ENCODE measurements around the gene SPINT1. TPM values are rescaled to one million over a fixed set of nuclear protein-coding genes. Genes with fewer than 3 reads are reported as not detected.

SPINT1 gene

DNA sequence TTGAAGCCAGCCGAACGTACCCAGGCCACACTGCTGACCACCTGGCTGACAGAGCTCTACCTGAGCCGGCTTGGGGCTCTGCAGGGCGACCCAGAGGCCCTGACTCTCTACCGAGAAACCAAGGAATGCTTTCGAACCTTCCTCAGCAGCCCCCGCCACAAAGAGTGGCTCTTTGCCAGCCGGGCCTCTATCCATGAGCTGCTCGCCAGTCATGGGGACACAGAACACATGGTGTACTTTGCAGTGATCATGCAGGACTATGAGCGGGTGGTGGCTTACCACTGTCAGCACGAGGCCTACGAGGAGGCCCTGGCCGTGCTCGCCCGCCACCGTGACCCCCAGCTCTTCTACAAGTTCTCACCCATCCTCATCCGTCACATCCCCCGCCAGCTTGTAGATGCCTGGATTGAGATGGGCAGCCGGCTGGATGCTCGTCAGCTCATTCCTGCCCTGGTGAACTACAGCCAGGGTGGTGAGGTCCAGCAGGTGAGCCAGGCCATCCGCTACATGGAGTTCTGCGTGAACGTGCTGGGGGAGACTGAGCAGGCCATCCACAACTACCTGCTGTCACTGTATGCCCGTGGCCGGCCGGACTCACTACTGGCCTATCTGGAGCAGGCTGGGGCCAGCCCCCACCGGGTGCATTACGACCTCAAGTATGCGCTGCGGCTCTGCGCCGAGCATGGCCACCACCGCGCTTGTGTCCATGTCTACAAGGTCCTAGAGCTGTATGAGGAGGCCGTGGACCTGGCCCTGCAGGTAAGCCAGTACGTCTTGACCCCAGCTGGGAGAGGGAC is 56.6 kb downstream of the SPINT1 start:
- peaks cover 64% of the 10 kb centered on the region for H3K36me3 ChIP-seq (ENCODE audit: insufficient read depth, low read length)
- H3K9ac ChIP-seq (ENCODE audit: low read depth, low read length), result no peak overlapping the region
- H3K4me3 ChIP-seq (ENCODE audit: low read length), result no peak overlapping the region
- peaks cover 7% of the 10 kb centered on the region for H3K4me1 ChIP-seq (ENCODE audit: control insufficient read depth, insufficient read depth, low read length)
- no peak overlapping the region for H3K4me2 ChIP-seq (ENCODE audit: low read length)
- no peaks in the 10 kb centered on the region for H3K27me3 ChIP-seq (ENCODE audit: control insufficient read depth, insufficient read depth, low read length)
- no peaks in the 10 kb centered on the region for H3K9me3 ChIP-seq (replicated peaks; ENCODE audit: low read length)

DNA sequence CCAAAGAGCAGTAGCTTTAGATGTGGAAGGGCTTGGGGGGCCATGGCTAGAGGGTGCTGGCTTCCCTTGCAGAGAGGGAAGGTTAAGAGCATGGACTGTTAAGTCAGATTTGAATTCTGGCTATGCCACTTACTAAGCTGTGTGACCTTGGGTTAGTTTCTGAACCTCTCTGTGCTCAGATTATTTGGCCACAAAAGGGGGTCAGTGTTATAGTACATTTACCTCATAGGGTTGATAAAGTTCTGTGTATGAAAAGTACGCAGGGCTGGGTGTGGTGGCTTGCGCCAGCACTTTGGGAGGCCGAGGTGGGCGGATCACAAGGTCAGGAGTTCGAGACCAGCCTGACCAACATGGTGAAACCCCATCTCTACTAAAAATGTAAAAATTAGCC is 57.2 kb downstream of the SPINT1 start:
- H3K4me3 ChIP-seq (ENCODE audit: low read length), result no peak overlapping the region
- no peaks in the 10 kb centered on the region for H3K27me3 ChIP-seq (ENCODE audit: control insufficient read depth, insufficient read depth, low read length)
- no peaks in the 10 kb centered on the region for H3K9me3 ChIP-seq (replicated peaks; ENCODE audit: low read length)
- no peak overlapping the region for H3K4me2 ChIP-seq (ENCODE audit: low read length)
- peaks cover 8% of the 10 kb centered on the region for H3K4me1 ChIP-seq (ENCODE audit: control insufficient read depth, insufficient read depth, low read length)
- no peak overlapping the region for H3K9ac ChIP-seq (ENCODE audit: low read depth, low read length)
- peaks cover 62% of the 10 kb centered on the region for H3K36me3 ChIP-seq (ENCODE audit: insufficient read depth, low read length)

DNA sequence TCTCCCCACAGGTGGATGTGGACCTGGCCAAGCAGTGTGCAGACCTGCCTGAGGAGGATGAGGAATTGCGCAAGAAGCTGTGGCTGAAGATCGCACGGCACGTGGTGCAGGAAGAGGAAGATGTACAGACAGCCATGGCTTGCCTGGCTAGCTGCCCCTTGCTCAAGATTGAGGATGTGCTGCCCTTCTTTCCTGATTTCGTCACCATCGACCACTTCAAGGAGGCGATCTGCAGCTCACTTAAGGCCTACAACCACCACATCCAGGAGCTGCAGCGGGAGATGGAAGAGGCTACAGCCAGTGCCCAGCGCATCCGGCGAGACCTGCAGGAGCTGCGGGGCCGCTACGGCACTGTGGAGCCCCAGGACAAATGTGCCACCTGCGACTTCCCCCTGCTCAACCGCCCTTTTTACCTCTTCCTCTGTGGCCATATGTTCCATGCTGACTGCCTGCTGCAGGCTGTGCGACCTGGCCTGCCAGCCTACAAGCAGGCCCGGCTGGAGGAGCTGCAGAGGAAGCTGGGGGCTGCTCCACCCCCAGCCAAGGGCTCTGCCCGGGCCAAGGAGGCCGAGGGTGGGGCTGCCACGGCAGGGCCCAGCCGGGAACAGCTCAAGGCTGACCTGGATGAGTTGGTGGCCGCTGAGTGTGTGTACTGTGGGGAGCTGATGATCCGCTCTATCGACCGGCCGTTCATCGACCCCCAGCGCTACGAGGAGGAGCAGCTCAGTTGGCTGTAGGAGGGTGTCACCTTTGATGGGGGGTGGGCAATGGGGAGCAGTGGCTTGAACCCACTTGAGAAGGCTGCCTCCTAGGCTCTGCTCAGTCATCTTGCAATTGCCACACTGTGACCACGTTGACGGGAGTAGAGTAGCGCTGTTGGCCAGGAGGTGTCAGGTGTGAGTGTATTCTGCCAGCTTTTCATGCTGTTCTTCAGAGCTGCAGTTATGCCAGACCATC is 59.0 kb downstream of the SPINT1 start:
- H3K4me1 ChIP-seq (ENCODE audit: control insufficient read depth, insufficient read depth, low read length), result peaks cover 25% of the 10 kb centered on the region
- H3K9me3 ChIP-seq (replicated peaks; ENCODE audit: low read length), result no peaks in the 10 kb centered on the region
- H3K4me2 ChIP-seq (ENCODE audit: low read length), result no peak overlapping the region
- no peak overlapping the region for H3K4me3 ChIP-seq (ENCODE audit: low read length)
- no peaks in the 10 kb centered on the region for H3K27me3 ChIP-seq (ENCODE audit: control insufficient read depth, insufficient read depth, low read length)
- H3K36me3 ChIP-seq (ENCODE audit: insufficient read depth, low read length), result peaks cover 50% of the 10 kb centered on the region
- H3K9ac ChIP-seq (ENCODE audit: low read depth, low read length), result no peak overlapping the region

DNA sequence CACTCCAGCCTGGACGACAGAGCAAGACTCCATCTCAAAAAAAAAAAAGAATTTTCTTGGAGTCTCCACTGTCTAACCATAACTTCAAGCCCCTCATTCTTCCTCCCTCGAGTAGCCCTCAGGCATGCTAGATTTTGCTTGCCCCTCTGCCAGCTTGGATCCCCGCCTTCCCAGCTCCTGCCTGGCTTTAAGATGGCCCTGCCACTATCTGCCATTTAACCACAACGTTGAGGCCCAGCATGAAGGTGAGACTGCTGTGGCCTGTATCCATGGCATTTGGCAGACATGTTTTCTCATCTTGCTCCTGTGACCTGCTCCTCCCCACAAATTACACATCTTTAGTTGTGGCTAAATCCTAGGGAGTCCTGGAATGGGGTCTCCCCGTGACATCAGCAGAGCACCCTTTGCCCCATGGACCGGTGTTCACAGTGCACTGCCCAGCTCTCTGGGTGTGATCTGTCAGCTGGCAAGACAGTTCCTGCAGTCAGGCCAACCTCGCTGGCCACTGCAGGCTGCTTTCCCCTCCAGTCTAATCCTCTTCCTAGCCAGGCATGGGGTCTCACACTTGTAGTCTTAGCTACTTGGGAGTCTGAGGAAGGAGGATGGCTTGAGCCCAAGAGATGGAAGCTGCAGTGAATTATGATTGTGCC is 60.8 kb downstream of the SPINT1 start:
- peaks cover 29% of the 10 kb centered on the region for H3K4me1 ChIP-seq (ENCODE audit: control insufficient read depth, insufficient read depth, low read length)
- H3K4me2 ChIP-seq (ENCODE audit: low read length), result no peak overlapping the region
- H3K9me3 ChIP-seq (replicated peaks; ENCODE audit: low read length), result no peaks in the 10 kb centered on the region
- no peak overlapping the region for H3K4me3 ChIP-seq (ENCODE audit: low read length)
- H3K27me3 ChIP-seq (ENCODE audit: control insufficient read depth, insufficient read depth, low read length), result no peaks in the 10 kb centered on the region
- H3K36me3 ChIP-seq (ENCODE audit: insufficient read depth, low read length), result peaks cover 38% of the 10 kb centered on the region
- H3K9ac ChIP-seq (ENCODE audit: low read depth, low read length), result no peak overlapping the region

DNA sequence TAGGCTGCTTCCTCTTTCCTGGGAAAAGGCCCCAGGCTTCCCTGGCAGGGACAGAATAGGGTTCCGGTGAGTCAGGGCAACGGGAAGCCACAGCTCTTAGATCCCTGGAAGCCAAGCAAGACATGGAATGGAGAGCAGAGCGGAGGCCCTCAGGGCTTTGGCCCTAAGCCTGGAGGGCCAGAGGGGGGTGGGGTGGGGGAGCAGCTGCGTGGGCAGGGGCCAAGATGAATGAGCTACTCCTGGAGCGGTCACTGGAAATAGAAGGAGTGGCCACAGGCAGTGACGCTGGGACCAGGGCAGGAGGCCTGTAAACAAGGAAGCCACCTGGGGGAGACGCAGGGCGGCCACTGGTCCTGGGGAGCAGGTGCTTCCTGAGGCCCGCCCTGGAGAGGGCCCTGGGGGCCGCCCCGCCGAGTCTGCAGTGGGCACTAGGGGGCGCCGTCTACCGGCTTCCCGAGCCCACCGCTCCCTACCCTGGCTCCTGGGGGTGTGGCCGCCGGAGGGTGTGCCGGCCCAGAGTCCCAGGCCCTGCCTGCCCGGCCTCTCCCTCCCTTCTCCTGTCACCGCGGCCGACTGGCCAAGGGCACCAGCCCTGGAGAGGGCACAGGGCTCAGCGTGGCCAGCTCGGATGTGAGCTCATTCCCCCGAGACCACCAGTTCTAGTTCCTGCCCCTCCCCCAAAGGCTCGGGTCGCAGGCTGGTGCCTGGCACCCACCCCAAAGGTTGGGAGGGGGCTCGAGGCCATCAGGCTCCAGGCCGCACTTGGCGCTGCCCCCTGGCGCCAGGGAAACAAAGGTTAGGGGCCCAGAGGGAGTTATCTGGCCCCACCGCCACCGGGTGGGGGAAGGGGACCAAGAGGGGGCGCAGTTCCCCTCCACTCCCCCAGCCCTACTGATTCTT is 62.5 kb downstream of the SPINT1 start:
- Histone ChIP-seq H3K27me3 (ENCODE audit: control insufficient read depth, insufficient read depth, low read length) (no peaks in the 10 kb centered on the region), H3K4me3 (ENCODE audit: low read length) (peak overlapping the region; percentile 63), H3K9me3 (replicated peaks; ENCODE audit: low read length) (no peaks in the 10 kb centered on the region)

DNA sequence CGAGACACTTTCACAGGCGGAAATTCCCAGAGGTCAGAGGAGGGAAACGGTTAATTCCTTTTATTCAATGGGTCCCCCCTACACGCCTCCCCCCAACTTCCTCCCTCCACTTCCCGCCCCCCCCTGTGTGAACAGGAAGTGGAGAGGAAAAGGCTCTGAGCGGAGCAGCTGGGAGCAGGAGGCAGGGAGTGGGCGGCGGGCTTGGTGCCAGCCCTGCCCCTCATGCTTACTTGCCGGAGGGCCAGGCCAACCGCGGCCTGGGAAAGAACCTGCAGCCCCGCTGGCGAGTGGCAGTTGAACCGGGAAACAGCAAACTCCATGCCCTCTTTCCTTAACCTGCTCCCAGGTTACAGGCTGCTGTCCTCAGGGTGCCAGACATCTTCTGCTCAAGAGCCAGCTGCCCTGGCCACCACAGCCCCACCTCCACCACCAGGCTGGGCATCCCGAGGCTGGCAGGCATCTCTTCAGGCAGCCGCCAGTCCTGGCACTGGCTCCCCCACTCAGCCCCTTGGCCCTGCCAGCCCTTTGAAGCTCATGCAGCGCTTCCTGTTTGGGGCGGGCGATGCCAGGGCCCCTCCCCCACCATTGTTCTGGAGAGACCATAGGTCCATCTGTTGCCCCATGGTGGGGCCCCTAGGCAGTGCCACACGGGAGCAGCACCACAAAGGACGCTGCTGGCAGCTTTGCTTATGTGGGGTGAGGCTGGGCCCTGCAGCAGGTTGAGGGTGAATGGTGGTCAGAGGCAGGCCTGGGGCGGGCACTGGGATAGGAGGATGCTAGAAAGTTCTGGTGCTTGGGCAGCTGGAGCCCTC is 63.3 kb downstream of the SPINT1 start:
- peak overlapping the region; percentile 68 for H3K9ac ChIP-seq (ENCODE audit: low read depth, low read length)
- H3K9me3 ChIP-seq (replicated peaks; ENCODE audit: low read length), result no peaks in the 10 kb centered on the region
- peak overlapping the region; percentile 85 for H3K4me2 ChIP-seq (ENCODE audit: low read length)
- H3K4me1 ChIP-seq (ENCODE audit: control insufficient read depth, insufficient read depth, low read length), result peaks cover 35% of the 10 kb centered on the region
- H3K4me3 ChIP-seq (ENCODE audit: low read length), result peak overlapping the region; percentile 63
- H3K27me3 ChIP-seq (ENCODE audit: control insufficient read depth, insufficient read depth, low read length), result no peaks in the 10 kb centered on the region
- peaks cover 22% of the 10 kb centered on the region for H3K36me3 ChIP-seq (ENCODE audit: insufficient read depth, low read length)

More for the DNA sequence above, 62.5 kb downstream of the SPINT1 start:
- peaks cover 35% of the 10 kb centered on the region for H3K4me1 ChIP-seq (ENCODE audit: control insufficient read depth, insufficient read depth, low read length)
- peak overlapping the region; percentile 85 for H3K4me2 ChIP-seq (ENCODE audit: low read length)
- peak overlapping the region; percentile 68 for H3K9ac ChIP-seq (ENCODE audit: low read depth, low read length)
- H3K36me3 ChIP-seq (ENCODE audit: insufficient read depth, low read length), result peaks cover 24% of the 10 kb centered on the region

Small RNA genes lying within 50 kb of the gene (small RNA-seq; reads per million reads assigned to genes)
- gene AC025166.1, result not detected
